Germinal center (tissue), 1 donor: ENCODE data around the gene RNF17.
"Not testable (repeated sequence)": the region's sequence is repeated elsewhere in the genome, so short reads cannot be mapped to it uniquely, and the experiment has no call there.

Experiments
- DNase-seq: peaks from one replicate; pipeline ENCODE4 v3.0.0; 2012; ENCODE audit warnings: mixed read lengths, low spot score

Gene RNF17, protein sequence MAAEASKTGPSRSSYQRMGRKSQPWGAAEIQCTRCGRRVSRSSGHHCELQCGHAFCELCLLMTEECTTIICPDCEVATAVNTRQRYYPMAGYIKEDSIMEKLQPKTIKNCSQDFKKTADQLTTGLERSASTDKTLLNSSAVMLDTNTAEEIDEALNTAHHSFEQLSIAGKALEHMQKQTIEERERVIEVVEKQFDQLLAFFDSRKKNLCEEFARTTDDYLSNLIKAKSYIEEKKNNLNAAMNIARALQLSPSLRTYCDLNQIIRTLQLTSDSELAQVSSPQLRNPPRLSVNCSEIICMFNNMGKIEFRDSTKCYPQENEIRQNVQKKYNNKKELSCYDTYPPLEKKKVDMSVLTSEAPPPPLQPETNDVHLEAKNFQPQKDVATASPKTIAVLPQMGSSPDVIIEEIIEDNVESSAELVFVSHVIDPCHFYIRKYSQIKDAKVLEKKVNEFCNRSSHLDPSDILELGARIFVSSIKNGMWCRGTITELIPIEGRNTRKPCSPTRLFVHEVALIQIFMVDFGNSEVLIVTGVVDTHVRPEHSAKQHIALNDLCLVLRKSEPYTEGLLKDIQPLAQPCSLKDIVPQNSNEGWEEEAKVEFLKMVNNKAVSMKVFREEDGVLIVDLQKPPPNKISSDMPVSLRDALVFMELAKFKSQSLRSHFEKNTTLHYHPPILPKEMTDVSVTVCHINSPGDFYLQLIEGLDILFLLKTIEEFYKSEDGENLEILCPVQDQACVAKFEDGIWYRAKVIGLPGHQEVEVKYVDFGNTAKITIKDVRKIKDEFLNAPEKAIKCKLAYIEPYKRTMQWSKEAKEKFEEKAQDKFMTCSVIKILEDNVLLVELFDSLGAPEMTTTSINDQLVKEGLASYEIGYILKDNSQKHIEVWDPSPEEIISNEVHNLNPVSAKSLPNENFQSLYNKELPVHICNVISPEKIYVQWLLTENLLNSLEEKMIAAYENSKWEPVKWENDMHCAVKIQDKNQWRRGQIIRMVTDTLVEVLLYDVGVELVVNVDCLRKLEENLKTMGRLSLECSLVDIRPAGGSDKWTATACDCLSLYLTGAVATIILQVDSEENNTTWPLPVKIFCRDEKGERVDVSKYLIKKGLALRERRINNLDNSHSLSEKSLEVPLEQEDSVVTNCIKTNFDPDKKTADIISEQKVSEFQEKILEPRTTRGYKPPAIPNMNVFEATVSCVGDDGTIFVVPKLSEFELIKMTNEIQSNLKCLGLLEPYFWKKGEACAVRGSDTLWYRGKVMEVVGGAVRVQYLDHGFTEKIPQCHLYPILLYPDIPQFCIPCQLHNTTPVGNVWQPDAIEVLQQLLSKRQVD (N-terminal part only)

DNA sequence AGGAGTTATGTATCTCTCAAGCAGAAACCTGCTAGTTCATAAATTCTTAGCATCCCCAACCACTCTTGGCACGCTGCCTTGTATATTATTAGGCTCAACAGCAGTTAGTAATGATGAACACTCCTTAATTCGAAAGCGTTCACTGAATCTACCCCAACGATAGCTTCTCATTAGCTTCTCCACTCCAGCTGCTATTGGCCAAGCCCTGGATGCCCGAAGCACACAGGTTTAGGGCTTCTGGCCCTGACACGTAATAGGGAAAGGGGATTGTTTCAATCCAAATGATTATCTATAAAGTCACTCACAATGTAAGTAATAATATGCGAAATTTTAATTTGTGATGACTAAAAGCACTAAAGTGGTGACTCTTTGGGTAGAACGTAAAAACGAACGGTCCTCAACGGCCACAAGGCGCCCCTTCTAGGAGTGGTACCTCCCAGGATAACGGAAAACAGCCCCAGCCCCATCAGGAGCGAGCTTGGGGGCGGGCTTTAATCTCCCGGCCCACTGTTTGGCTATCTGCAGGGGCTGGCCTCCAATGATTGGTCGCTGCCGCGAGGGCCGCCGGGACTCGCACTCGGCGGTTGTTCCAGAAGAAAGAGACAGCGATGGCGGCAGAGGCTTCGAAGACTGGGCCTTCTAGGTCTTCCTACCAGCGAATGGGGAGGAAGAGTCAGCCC is at the start of gene RNF17:
TSS of gene RNF17 (plus strand) at position 574 of the 680 bp plus-strand sequence. CDS start at position 609, 35 bp downstream.
- no peak for DNase-seq

DNA sequence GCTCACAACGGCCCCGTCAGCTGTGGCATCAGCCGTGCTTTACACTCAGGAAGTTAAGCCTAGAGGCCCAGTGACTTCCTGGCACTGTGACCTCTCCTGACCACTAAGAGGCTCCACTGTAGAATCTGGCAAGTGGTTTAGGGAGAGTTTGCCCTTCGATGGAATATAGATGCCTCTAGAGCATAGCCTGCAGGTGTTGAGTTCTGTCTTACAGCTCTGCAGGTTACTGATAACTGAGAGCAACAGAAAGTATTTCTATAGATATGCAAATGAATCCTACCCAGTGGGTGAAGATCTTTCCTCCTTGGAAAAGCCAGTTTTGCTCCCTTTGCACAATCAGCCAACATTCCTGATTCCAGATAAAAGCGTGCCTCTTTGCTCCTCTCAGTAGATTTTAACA is 48.0 kb upstream of the RNF17 start:
- DNase-seq, result no peak

- no peak for DNase-seq
Observed at GRCh38 chr13:24716446-24716845, 47.5 kb upstream of the RNF17 start.

DNA sequence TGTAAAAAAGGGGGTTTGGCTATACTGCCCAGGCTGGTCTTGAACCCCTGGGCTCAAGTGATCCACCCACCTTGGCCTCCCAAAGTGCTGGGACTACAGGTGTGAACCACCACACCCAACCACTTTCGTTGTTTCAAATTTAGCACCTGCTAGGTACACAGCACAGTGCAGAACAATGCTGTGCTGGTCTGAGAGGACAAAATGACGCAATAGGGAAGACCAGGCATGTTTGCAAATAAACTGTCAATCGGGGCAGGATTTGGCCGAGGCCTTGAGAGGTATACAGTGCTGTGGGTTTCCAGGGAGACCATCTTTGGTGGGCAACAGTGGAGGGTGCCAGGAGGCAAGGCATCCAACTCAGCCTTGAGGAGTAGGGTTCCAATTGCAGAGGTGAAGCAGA is 46.8 kb upstream of the RNF17 start:
- DNase-seq, result no peak

GRCh38 chr13:24718192-24718965 is 45.6 kb upstream of the RNF17 start:
- DNase-seq, result no peak

- no peak for DNase-seq
Observed at GRCh38 chr13:24719139-24719538, 44.8 kb upstream of the RNF17 start.

DNA sequence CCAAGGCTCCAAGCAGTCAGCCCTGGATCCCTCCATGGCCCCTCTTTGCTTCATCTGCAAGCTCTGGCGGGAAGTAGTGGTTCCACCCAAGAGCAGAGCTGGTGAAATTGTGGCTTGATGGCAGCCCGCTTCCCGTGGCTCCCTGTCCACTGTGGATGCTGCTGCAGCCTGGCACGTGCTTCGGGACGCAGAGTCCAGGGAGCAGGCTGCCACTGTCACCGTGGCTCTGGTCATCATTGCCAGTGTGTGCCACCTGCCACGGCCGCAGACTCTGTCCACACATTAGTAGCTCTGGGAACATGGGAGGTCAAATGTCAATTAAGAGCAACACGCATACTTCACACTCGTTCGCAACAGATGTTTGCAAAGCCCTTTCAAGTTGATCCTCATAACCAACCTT is 40.8 kb upstream of the RNF17 start:
- DNase-seq, result no peak

DNA sequence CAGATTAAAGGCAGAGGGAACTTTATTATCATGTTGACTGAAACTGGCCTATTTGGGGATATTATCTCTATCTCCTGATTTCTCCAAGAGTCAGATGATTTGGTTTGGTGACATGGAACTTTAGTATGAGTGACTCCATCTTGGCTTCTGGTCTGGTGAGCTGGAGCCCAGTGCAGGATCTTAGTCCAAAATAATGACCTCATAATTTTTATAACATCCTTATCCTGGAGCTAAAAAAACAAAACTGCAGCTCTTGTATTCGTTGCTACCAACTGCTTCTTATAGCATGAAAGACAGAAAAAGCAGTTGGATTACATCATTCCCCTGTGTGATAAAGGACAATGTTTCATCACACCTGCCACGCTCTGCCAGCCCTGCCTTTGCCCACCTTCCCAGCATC is 39.3 kb upstream of the RNF17 start:
- DNase-seq, result no peak

DNA sequence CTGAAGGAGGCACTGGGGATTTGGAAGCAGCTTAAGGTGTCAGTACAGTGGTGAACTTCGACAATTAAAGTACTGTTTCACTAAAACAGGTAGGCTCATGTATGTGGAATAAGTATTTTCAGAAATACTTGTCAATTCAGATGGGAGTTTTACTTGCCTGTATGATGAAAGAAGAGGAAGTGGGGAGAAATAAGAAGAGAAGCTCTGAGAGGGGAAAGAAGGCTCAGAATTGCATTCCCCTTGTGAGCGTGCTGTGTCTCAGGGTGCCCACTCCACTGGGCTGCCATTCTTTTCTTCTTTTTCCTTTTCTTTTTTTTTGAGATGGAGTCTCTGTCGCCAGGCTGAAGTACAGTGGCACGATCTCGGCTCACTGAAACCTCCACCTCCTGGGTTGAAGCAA is 38.6 kb upstream of the RNF17 start:
- no peak for DNase-seq

DNA sequence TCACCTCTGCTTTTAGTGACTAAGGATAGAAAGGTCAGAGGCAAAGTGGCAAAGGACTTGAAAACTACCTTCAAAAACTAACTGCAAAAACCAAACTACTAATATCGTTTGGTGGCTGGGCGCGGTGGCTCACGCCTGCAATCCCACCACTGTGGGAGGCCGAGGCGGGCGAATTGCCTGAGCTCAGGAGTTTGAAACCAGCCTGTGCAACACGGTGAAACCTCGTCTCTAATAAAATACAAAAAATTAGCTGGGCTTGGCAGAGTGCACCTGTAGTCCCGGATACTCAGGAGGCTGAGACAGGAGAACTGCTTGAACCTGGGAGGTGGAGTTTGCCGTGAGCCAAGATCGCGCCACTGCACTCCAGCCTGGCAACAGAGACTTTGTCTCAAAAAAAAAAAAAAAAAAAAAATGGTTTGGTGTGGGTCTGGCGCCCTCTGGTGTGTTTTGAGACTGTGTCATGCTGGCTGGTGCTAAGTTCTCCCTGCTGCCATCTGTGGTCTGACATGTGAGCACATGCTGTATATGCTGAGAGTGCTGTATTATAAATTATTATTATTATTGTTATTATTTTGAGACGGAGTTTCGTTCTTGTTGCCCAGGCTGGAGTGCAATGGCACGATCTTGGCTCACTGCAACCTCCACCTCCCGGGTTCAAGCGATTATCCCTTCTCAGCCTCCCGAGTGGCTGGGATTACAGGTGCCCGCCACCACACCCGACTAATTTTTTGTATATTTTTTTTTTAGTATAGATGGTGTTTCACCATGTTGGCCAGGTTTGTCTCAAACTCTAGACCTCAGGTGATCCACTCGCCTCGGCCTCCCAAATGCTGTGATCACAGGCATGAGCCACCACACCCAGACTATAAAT is 36.0 kb upstream of the RNF17 start:
- peak; percentile 81 for DNase-seq

DNA sequence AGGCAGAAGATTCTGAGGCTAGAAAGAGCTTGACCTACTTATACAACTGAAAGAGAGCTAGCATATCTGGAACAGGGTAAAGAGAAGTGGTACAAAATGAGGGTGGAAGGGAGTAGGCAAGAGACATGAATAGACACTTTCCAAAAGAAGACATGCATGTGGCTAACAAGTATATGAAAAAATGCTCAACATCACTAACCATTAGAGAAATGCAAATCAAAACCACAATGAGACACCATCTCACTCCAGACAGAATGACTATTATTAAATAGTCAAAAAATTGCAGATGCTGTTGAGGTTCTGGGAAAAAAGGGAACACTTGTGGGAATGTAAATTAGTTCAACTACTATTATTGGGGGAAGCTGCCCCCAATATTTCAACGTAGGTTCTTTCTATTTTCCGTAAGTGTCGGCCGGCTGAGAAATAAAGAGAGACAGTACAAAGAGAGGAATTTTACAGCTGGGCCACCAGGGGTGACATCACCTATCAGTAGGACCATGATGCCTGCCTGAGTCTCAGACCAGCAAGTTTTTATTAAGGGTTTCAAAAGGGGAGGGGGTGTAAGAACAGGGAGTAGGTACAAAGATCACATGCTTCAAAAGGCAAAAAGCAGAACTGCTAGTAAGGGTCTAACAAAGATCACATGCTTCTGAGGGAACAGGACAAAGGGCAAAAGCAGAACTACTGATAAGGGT is 32.9 kb upstream of the RNF17 start:
- DNase-seq, result not testable (repeated sequence)

DNA sequence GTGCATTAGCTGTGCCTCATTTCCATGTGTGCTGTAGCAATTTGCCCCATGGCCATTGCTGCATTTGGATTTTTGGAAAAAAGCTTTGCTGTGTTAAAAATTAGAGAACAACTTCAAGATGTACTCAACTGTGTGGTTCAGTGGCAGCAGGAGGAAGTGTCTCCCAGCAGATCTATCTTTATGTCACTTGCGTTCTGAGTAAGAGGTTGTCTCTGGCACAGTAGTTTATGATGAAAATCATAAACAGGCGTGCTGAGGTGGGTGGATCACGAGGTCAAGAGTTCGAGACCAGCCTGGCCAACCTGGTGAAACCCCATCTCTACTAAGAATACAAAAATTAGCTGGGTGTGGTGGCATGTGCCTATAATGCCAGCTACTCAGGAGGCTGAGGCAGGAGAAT is 29.0 kb upstream of the RNF17 start:
- no peak for DNase-seq

DNA sequence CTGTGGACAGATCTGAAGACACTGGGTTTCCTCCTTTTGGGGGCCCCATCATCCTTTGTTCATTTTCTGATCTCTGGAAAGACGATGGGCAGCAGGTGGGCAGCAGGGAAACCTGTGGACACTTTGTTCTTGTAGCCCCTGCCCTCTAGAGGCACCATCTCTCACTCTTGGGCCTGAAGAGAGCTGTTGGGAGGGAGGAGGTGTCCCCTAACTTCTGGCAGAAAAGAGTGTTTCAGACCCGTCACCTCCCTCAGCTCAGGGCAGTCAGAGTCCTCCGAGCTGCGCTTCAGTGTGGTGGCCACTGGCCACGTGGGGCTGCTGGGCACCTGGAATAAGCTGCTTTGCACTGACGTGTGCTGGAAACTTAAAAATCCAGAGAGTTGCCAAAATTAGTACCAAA is 26.9 kb upstream of the RNF17 start:
- DNase-seq, result no peak

- no peak for DNase-seq
Observed at GRCh38 chr13:24738366-24738847, 25.6 kb upstream of the RNF17 start.

DNA sequence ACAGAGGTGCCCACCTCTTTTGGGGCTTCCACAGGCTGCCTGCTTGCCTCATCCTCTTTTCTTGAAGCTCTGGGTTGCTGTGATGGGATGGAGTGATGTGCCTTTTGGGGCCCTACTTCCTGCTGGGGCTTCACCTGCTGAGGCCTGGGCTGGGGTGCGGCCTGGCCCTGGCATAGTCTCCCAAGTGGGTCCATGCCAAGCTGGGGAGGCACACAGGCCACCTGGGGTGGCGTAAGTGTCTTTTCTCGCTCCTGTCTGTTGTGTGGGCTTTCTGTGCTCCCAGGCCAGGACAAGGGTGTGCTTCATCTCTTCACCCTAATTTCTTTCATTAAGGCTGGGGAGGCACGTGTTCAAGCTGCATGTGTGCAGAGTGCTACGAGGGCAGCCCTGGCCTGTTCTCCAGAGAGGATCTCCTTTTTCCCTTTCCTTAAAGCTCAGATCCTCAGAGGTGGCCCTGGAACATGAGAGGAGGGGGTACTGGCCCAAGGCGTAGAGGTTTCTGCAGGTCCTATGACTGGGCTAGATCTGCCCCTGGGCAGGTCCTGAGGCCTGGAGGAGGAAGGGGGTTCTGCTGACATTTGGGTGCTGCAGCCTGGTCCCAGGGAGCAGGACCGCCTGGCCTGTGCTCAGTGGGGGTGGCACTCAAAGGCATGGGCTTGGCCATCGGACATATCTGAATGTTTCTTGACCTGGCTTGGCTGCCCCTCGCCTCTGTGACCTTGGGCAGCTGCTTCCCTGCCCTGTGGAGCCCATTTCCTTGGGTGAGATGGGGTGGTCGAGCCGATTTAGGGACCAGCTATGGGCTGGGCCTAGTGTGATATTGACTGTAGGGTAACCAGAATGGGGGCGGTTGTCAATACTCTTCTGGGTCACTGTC is 23.7 kb upstream of the RNF17 start:
- DNase-seq, result no peak

DNA sequence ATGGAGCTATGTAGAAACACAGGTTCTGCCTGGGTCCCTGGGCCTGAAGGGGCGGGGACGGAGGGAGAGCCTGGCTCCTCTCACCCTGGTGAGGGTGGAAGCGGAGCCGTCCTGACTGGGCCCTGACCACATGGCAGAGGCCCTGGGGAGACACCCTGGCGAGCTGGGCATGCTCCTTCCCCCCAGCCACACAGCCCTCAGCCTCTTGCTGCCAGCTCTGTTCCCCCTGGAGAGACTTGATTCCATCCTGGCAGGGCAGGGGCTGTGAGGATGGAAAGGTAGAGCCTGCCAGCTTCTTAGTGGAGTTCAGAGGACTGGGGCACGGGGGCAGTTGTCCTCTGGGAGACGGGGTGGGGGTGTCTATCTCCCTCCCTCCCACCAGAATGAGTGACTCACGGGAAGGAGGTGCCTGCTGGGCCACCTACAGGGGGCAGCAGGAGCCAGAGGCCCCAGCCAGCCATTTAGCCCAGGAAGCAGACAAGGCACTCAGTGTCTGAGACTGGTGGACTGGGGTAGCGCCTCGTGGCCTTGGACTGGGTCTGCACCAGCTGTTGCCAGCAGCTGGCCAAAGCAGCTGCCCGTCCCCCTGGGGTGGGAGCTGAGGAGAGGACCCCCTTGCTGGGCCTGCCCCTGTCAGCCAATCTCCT is 22.8 kb upstream of the RNF17 start:
- no peak for DNase-seq

DNA sequence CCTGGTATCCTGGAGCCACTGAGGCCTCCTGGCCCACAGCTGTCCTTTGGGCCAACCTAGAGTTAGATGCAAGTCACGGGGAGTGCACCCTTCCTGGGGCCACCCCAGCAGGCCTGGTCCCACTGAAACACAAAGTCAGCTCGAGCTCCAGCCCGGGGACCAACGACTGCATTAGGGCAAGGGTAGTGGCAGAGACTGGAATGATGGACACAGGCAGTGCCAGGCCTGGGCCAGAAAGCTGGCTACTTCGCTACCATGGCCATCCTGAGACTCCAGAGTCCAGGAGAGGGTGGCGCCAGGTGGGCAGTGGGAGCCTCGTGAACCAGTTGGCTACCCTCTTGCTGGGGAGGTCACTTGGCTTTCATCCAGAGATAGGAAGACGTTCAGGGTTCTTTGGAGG is 22.2 kb upstream of the RNF17 start:
- DNase-seq, result no peak

DNA sequence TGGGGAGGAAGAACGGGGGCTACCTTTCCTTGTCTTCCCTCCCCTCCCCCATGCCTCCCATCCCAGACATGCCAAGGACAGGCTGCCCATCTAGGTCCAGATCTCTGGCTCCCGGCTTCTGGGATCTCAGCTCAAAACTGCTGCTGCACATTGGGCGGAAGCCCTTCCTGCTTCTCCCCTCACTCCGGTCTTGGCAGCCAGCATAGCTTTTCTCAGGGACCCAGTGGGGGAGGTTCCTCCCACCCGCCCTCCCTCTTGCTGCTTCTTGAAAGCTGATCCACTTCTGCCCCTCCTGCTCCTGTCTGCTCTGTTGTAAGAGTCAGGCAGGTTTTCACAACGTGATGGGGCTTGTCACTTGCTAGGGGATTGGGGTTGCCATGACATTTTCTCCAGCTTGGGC is 21.7 kb upstream of the RNF17 start:
- DNase-seq, result no peak
